C4-2B (cell line): ENCODE data around the gene SHC1.

Source experiments
- CTCF ChIP-seq: fragments of 450-650 bp; conservative IDR thresholded peaks from 2 replicates; pipeline ENCODE4 v1.5.1; 2017; ENCODE audit warnings: mild to moderate bottlenecking
- ZFX ChIP-seq: fragments of 450-650 bp; IDR thresholded peaks from 2 replicates; pipeline ENCODE4 v1.6.1; 2017

DNA sequence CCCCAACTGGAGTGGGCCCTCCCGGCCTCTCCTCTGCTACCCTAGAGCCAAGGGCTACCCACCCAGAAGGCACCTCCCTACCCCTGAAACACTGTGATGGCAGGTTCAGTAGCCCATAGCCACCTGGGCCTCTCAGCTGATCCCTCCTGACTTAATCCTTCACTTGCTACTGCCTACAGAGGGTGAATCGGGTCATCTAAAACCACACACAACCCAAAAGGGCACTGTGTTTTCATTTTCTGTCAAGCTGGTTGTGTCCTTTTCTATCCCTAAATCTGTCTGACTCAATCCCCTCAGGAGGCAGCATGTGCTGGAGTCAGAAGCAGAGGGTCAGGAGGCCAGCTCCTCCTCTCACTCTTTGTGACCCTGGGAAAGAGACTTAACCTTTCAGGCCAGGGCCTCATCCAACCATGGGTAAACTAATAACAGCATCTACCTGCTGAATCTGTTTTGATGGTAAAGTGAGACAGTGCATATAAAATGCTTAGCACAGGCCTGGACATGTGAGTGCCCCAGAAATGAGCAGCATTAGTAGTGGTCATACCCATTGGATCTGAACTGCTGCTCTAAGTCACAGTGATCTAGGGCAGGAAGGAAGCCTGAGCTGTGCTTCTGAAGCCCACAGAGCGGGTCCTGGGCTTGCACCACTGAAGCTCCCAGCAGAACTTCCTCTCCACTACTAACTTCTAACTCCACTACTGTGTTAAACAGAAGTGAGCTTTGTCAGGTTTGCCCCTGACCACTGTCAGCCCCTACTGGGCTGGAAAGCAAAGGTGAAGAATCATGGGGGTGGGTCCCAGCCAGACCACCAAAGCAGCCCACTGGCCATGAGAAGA is 45.0 kb downstream of the SHC1 start:
- no peak for TF ChIP-seq CTCF
- no peak for TF ChIP-seq ZFX
